Brain microvascular endothelial cell (primary cell): ENCODE measurements around the gene FBXL15.

Source experiments
- DNase-seq: peaks from one replicate; pipeline ENCODE4 v3.0.0-alpha.2; 2020
- H3K27ac ChIP-seq: fragments of 250-450 bp; sonication (Bioruptor Pico); 2 replicates; pipeline ENCODE4 v1.5.1; 2020; ENCODE audit warnings: mild to moderate bottlenecking, moderate library complexity
- H3K27me3 ChIP-seq: fragments of 250-450 bp; sonication (Bioruptor Pico); replicated peaks from 2 replicates; pipeline ENCODE4 v1.5.1; 2020; ENCODE audit warnings: mild to moderate bottlenecking
- H3K36me3 ChIP-seq: fragments of 250-450 bp; sonication (Bioruptor Pico); replicated peaks from 2 replicates; pipeline ENCODE4 v1.5.1; 2020; ENCODE audit warnings: mild to moderate bottlenecking
- H3K4me3 ChIP-seq: 2 replicates; pipeline ENCODE4 v1.5.1; 2011; ENCODE audit warnings: low read depth, mild to moderate bottlenecking, control low read depth, low read length, moderate library complexity
- CTCF ChIP-seq: IDR thresholded peaks from 2 replicates; pipeline ENCODE4 v1.5.1; 2011; ENCODE audit warnings: low read depth, mild to moderate bottlenecking, moderate library complexity, low read length, control low read depth, inconsistent platforms; ENCODE audit errors: missing control alignments
- in situ Hi-C: cut with HindIII; loops from 2 replicates; pipeline ENCODE4 v1.10.0; 2017; ENCODE audit warnings: low sequenced_read_pairs, low pct_ligation_motif_present

The FBXL15 gene

GRCh38 chr10:102418622-102419268, 1.9 kb upstream of the FBXL15 start, which contains the start of gene PSD:
Gene PSD (minus strand): TSS chr10:102418785. CDS start chr10:102417038, 1,747 bp downstream.
- no peak for TF ChIP-seq CTCF
- in situ Hi-C loops = no loop called here
- DNase-seq = no peak

GRCh38 chr10:102419269-102420180, 1.1 kb upstream of the FBXL15 start:
- Histone ChIP-seq H3K4me3 (peak overlapping the region; percentile 87), H3K36me3 (peaks cover 7% of the 10 kb centered on the region), H3K27me3 (peaks cover 7% of the 10 kb centered on the region), H3K27ac (no peak overlapping the region)
- TF ChIP-seq CTCF = no peak
- DNase-seq = no peak
- in situ Hi-C loops = no loop called here

More at GRCh38 chr10:102418622-102419268, 1.9 kb upstream of the FBXL15 start, which contains the start of gene PSD:
- H3K36me3 ChIP-seq = peaks cover 7% of the 10 kb centered on the region
- H3K27me3 ChIP-seq = peaks cover 7% of the 10 kb centered on the region
- no peak within 1 kb of the TSS for H3K27ac ChIP-seq
- H3K4me3 ChIP-seq = peak within 1 kb of the TSS; percentile 87

- DNase-seq = no peak
- Histone ChIP-seq H3K27ac (no peak overlapping the region), H3K27me3 (peaks cover 7% of the 10 kb centered on the region), H3K36me3 (peaks cover 7% of the 10 kb centered on the region), H3K4me3 (peak overlapping the region; percentile 87)
- in situ Hi-C loops = no loop called here
- TF ChIP-seq CTCF = no peak
Observed at GRCh38 chr10:102420181-102420713, 389 bp upstream of the FBXL15 start.

GRCh38 chr10:102421507-102421756, 796 bp downstream of the FBXL15 start:
- peak overlapping the region; percentile 87 for H3K4me3 ChIP-seq
- no peak for DNase-seq
- peaks cover 7% of the 10 kb centered on the region for H3K36me3 ChIP-seq
- peak overlapping the region; percentile 44 for H3K27ac ChIP-seq
- in situ Hi-C loops = no loop called here
- H3K27me3 ChIP-seq = peaks cover 7% of the 10 kb centered on the region
- TF ChIP-seq CTCF = no peak

- in situ Hi-C loops = no loop called here
- Histone ChIP-seq H3K4me3 (peak overlapping the region; percentile 87), H3K27me3 (peaks cover 7% of the 10 kb centered on the region), H3K36me3 (peaks cover 7% of the 10 kb centered on the region), H3K27ac (no peak overlapping the region)
- no peak for DNase-seq
- no peak for TF ChIP-seq CTCF
Observed at GRCh38 chr10:102421757-102422512, 1.3 kb downstream of the FBXL15 start.
